Measurements from ENCODE around the gene HPGD. TPM values are rescaled to one million over a fixed set of nuclear protein-coding genes. Genes with fewer than 3 reads are reported as not detected.
"Not testable (repeated sequence)": the region's sequence is repeated elsewhere in the genome, so short reads cannot be mapped to it uniquely, and the experiment has no call there.

Gene HPGD
- total RNA-seq, 2 experiments from 2014 or later, result 0.76 TPM; not detected in 1

- no peak for DNase-seq (ENCODE audit: low spot score)
- intact Hi-C loops (cut with micrococcal nuclease; ENCODE audit: unreplicated experiment), result no loop called here
- no peak overlapping the region for H3K27ac ChIP-seq (ENCODE audit: low read depth, low read length, poor library complexity, severe bottlenecking)
- H4K20me1 ChIP-seq (ENCODE audit: insufficient read depth, low read length), result no peaks in the 10 kb centered on the region
- H3K9me2 ChIP-seq (ENCODE audit: insufficient read depth, low read length), result no peaks in the 10 kb centered on the region
- H3K4me1 ChIP-seq (ENCODE audit: insufficient read depth, low read length, poor library complexity, severe bottlenecking), result no peaks in the 10 kb centered on the region
- CTCF ChIA-PET (ENCODE audit: unreplicated experiment), result no interaction called here
- no TSS peak for BruUV-seq (replicated peaks)
- H3K4me3 ChIP-seq (ENCODE audit: low read depth, low read length, poor library complexity, severe bottlenecking), result no peak overlapping the region
- TF ChIP-seq EZH2phosphoT487 (IDR thresholded peaks at IDR 0.05; ENCODE audit: borderline replicate concordance, low read depth, low read length), result no peak
- TF ChIP-seq CTCF (conservative IDR thresholded peaks at IDR 0.05; ENCODE audit: low read length), result no peak
- H2AFZ ChIP-seq (ENCODE audit: low read length), result no peak overlapping the region
- no peak overlapping the region for H3K4me2 ChIP-seq (ENCODE audit: low read length)
- H3K9me3 ChIP-seq (ENCODE audit: low read length), result no peaks in the 10 kb centered on the region
- POLR2A ChIA-PET, result interaction anchor here (0.5 to 0.6 kb wide), 2 partner anchors 181 to 1512 kb away, joined by 3 read pairs; no protein-coding TSS in a partner anchor
- no peaks in the 10 kb centered on the region for H3K79me2 ChIP-seq (ENCODE audit: insufficient read depth, low read depth, low read length)
- H3K36me3 ChIP-seq (ENCODE audit: insufficient read depth, low read length), result no peaks in the 10 kb centered on the region
Measured at GRCh38 chr4:174490451-174490961, 31.8 kb downstream of the HPGD start.

- H3K9me3 ChIP-seq (ENCODE audit: low read length); intact Hi-C loops (cut with micrococcal nuclease; ENCODE audit: unreplicated experiment); H3K36me3 ChIP-seq (ENCODE audit: insufficient read depth, low read length); H3K79me2 ChIP-seq (ENCODE audit: insufficient read depth, low read depth, low read length); H3K27ac ChIP-seq (ENCODE audit: low read depth, low read length, poor library complexity, severe bottlenecking); POLR2A ChIA-PET; DNase-seq (ENCODE audit: low spot score); H3K9me2 ChIP-seq (ENCODE audit: insufficient read depth, low read length); H2AFZ ChIP-seq (ENCODE audit: low read length); H3K4me3 ChIP-seq (ENCODE audit: low read depth, low read length, poor library complexity, severe bottlenecking); H3K4me1 ChIP-seq (ENCODE audit: insufficient read depth, low read length, poor library complexity, severe bottlenecking); H3K4me2 ChIP-seq (ENCODE audit: low read length); H4K20me1 ChIP-seq (ENCODE audit: insufficient read depth, low read length); BruUV-seq (replicated peaks): not testable (repeated sequence)
- CTCF ChIA-PET (ENCODE audit: unreplicated experiment), result interaction anchor here (0.7 kb wide), 1 partner anchor 668 kb away, joined by 4 read pairs; no protein-coding TSS in a partner anchor
Measured at GRCh38 chr4:174488368-174488767, 33.9 kb downstream of the HPGD start.

GRCh38 chr4:174485025-174485424 lies 37.3 kb downstream of the HPGD start:
- intact Hi-C loops (cut with micrococcal nuclease; ENCODE audit: unreplicated experiment), result no loop called here

More at GRCh38 chr4:174485025-174485424, 37.3 kb downstream of the HPGD start:
- POLR2A ChIA-PET, result no interaction called here
- Histone ChIP-seq H4K20me1 (ENCODE audit: insufficient read depth, low read length) (no peaks in the 10 kb centered on the region), H3K27ac (ENCODE audit: low read depth, low read length, poor library complexity, severe bottlenecking) (no peak overlapping the region), H3K4me1 (ENCODE audit: insufficient read depth, low read length, poor library complexity, severe bottlenecking) (no peaks in the 10 kb centered on the region), H3K4me3 (ENCODE audit: low read depth, low read length, poor library complexity, severe bottlenecking) (no peak overlapping the region), H2AFZ (ENCODE audit: low read length) (no peak overlapping the region), H3K4me2 (ENCODE audit: low read length) (no peak overlapping the region), H3K79me2 (ENCODE audit: insufficient read depth, low read depth, low read length) (no peaks in the 10 kb centered on the region), H3K9me3 (ENCODE audit: low read length) (no peaks in the 10 kb centered on the region), H3K36me3 (ENCODE audit: insufficient read depth, low read length) (no peaks in the 10 kb centered on the region), H3K9me2 (ENCODE audit: insufficient read depth, low read length) (no peaks in the 10 kb centered on the region)
- TF ChIP-seq EZH2phosphoT487 (IDR thresholded peaks at IDR 0.05; ENCODE audit: borderline replicate concordance, low read depth, low read length), result no peak
- TF ChIP-seq CTCF (conservative IDR thresholded peaks at IDR 0.05; ENCODE audit: low read length), result no peak
- CTCF ChIA-PET (ENCODE audit: unreplicated experiment), result no interaction called here
- BruUV-seq (replicated peaks), result no TSS peak
- no peak for DNase-seq (ENCODE audit: low spot score)
